MM.1S (cell line): Measurements from ENCODE around the gene CMTM8.

Experiments used
- CTCF ChIP-seq: fragments of 300-600 bp; sonication (generic); IDR thresholded peaks from 2 replicates; pipeline ENCODE4 v1.5.1; 2016; ENCODE audit warnings: antibody characterized with exemption, low read length, mixed read lengths
- EZH2 ChIP-seq: fragments of 300-600 bp; sonication (generic); optimal IDR thresholded peaks from 2 replicates; pipeline ENCODE3; 2017; ENCODE audit warnings: low read depth, mild to moderate bottlenecking, antibody characterized with exemption, low read length, mixed read lengths

DNA sequence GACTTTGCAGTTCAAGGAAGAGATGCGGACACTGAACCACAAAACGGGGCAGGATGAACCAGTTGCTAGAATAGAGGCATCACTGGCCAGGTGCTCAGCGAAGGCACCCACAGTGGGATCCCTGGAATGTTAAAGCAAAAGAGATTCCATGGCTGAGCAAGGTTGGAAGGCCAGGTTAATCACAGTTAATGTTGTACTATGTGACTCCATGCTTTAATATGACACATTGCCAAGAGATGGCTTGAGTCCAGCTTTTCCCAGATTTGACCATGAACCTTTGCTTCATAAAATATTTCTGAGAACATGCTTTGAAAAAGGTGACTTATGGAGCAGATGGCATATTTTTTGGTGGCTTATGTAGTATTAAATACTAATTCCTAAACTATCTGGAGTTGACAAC is 77.0 kb downstream of the CMTM8 start:
- no peak for TF ChIP-seq CTCF
- no peak for TF ChIP-seq EZH2
